ENCODE results near the gene ACYP2.
"Not testable (repeated sequence)": the region's sequence is repeated elsewhere in the genome, so short reads cannot be mapped to it uniquely, and the experiment has no call there.

ACYP2 gene

DNA sequence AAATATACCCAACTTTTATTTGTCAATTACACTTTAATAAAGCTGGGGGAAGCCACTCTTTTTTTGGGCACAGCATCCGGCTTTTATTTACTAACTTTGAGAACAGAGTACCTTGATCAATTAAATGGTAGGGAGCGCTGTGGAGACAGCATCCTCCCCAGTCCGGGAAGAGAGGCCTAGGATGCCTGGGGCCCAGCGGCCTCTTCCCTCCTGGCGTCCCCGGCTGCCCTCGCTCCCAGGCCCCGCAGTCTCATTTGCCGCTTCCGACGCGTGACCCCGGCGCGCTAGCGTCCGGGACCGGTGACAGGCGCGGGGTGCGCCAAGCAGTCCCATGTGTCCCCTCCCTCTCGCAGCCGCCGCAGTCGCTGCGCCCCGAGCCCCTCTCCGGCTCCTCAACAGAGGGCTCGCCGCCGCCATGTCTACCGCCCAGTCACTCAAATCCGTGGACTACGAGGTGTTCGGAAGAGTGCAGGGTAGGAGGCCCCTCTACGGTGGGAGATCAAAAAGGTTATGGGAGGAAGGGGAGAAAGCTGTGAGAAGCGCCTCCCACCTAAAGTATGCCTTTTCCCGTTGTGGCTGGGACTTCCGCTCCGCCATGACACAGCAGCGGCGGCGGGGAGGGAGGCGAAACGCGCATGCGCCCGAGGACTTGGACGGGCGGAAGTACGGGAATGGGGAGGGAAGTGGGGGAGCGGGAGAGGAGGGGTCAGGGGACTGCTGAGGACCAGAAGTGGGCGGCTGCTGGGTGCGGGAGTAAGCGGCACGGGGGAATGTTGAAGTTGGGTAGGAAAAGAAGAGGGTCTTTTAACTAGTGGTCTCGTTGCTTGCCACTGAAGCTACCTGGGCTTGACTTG is at the start of gene ACYP2:
TSS of gene ACYP2 (plus strand) at position 332 of the 854 bp plus-strand sequence.
- peak; percentile 48 to 98 (median 93) for DNase-seq

DNA sequence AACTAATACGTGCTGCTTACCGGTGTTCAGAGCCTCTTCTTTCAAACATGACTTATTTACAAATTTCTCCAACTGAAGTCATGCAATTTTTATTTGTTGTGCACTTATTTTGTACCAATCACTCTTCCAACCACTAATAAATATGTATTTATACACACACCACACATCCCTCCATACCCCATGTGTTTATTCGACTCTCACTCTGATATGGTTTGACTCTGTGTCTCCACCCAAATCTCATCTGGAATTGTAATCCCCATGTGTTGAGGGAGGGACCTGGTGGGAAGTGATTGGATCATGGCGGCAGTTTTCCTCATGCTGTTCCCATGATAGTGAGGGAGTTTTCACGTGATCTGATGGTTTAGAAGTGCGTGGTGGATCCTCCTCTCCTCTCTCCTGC is 49.5 kb upstream of the ACYP2 start:
- DNase-seq: no peak

DNA sequence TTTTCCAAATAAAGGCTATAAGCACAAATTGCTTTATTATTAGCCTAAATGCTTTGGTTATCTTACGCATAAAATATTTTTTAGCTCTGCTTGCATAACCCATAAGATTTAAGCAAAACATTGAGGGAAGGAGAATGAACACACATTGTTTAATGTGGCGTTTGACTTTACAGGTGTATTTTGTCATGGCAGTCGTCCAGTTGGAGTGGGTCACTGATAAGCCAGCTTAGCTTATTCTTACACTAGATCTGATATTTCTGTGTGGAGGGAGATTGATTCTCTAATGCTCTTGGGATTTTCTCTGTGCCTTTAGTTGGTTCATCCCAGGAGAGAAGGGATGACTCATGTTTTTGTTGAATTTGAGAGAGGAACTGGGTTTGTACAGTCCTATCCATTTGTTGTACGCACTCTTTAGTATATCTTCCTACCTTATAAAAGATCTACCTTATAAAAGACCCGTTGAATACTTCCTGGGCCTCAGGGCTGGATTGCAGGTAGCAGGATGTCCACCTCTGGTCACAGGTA is 47.5 kb upstream of the ACYP2 start:
- no peak for DNase-seq

DNA sequence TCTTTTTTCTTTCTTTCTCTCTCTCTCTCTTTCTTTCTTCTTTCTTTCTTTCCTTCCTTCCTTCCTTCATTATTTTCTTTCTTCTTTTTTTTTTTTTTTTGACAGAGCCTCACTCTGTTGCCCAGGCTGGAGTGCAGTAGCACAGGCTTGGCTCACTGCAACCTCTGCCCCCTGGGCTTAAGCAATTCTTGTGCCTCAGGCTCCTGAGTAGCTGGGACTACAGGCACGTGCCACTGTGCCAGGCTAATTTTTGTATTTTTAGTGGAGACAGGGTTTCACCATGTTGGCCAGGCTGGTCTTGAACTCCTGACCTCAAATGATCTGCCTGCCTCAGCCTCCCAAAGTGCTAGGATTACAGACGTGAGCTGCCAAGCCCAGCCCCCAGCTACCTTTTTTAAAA is 42.9 kb upstream of the ACYP2 start:
- not testable (repeated sequence) for DNase-seq

DNA sequence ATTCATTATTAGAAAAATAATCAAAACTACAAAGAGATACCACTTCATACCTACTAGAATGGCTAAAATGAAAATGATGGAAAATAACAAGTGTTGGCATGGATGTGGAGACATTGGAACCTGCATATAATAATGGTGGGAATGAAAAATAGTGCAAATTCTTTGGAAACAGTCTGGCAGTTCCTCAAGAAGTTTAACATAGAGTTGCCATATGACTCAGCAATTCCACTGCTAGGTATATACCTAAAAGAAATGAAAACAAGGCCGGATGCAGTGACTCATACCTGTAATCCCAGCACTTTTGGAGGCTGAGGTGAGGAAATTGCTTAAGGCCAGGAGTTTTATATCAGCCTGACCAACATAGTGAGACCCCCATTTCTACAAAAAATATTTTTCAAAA is 41.6 kb upstream of the ACYP2 start:
- DNase-seq: no peak

DNA sequence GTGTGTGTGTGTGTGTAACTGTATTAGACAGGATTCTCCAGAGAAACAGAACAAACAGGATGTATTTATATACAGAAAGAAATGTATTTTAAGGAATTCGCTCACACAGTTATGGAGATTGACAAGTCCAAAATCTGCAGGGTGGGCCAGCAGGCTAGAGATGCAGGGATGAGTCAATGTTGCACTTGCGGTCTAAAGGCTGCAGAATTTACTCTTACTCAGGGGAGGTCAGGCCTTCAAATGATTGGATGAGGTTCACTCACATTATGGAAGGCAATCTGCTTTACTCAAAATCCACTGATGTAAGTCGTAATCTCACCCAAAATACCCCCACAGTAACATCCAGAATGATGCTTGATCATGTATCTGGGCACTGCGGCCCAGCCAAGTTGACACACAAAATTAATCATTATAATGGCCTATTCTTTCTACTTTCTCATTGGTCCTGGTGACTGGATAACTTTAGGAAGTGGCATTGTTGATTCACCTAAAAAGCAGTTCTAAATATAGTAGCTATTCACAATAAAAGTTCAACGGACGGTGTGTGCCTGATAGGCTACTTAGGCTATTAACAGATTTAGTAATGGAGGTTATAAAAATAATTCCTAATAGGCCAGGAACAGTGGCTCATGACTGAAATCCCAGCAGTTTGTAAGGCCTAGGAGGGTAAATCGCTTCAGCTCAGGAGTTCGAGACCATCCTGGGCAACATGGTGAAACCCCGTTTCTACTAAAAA is 40.6 kb upstream of the ACYP2 start:
- DNase-seq: no peak

DNA sequence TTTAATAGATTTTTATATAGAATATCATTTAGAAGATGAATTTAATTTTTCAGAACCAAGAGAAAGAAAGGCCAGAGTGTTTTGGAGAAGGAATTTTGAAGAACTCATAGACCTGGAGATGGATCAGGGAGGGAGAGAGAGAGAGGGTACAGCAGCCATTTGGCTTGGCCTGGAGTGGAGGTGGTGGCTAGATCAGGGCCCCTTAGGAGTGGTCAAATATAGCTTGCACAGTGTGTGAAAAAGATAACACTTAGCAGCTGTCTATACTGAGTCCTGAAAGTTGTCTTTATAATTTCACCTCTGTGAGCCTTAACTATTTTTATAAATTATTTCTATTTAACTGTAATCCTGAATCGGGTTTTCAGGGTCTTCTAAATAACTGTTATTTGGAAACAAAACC is 38.8 kb upstream of the ACYP2 start:
- no peak for DNase-seq

DNA sequence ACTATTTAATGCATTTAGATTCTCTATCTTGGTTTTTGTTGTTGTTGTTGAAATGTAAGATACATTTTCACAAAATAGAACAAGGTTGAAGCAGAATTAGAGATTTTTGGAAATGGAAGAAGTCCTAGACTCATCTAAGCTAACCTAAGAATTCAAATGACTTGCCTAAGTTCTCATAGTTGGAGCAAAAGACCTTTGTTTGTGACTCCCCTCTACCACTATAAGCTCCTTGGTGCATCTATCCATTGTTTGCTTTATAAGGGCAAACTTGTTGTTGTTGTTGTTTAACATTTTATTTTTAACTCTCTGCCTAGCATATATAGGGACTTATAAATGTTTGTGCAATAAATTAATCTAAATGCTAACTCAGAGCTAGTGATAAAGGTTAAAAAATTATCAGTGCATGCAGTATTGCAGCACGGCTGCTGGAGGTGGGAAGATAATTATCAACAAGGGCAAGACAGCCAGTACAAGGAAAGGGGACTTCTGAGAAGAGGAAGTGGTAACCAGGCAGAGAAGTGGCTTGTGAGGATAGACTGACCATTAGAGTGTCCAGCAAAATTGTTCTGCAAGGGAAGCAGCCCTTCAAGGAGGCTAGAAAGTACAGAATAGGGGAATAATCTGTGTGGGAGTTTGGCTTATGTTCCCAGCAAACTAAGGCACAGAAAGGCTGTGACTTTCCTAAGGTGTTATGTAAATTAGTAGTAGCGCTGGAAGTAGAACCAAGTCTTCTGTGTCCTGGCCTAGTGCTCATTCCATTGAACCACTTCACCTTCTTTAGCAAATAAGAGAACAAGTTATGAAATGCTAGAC is 38.1 kb upstream of the ACYP2 start:
- DNase-seq: no peak

DNA sequence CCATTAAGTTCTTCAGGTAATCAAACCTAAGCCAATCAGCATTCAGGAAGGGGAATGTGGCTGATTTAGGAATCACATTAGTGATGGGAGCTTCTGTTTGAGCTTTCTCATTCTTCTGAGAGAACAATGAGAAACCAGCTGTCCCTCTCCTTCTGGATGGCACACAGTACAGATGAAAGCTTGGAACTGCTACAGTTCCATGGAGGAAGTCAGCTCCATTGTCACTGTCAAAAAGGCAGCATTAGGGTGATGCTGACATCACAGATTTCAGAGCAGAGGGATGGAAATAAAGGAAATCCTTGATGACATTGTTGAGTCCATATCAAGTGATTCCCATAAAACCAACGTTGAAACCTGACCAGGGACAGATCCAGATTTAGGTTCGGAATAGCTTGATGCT is 36.1 kb upstream of the ACYP2 start:
- peak in 11 of 58 donors; percentile 7 to 57 (median 18) for DNase-seq

DNA sequence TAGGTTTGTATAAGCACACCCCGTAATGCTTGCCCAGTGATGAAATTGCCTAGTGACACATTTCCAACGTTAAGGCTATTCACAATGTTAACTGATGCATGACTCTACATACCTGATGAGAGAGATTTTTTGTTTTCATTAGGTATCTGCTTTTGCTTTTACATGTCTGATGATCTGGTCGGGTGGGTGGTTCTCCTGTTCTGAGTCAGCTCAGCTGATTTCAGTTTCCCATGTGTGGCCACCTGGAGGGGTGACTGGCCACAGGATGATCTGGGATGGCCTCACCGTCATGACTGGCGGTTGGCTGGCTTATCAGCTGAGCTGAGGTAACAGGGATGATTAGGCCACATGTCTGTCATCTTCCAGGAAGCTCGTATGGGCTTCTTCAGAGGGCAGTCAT is 33.8 kb upstream of the ACYP2 start:
- no peak for DNase-seq

DNA sequence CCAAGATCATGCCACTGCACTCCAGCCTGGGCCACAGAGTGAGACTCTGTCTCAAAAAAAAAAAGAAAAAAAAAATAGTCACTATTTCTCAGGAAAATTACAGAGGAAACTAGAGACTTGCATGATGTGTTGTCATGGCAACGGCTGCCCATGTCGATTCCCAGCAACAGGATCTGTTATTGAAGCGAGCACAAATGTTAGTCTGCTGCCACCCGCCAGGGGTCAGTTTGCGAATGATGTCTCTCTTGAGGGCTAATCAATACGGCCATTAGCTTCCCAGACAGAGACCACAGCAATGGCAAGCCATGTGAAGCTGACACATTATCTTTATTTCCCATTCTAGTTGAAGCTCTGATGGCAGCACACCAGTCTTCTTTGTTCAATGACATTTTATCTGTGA is 32.4 kb upstream of the ACYP2 start:
- peak in 39 of 58 donors; percentile 6 to 76 (median 25) for DNase-seq

DNA sequence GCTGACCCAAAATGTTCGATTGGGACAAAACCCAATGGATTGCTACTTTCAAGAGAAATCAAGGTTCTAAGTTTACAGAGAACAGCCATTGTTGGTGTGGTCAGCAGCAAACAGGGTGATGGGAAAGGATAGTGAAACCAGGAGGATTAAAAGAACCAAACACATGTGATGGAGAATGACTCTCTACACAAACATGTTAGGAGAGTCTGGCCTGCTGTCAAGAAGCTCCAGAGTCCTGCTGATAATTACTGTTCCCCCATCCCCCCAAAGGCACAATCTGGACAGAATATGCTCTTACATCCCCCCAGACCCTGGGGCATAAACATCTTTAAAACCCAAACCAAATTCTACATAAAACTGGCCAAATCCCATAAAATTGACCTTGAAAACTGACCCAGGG is 32.0 kb upstream of the ACYP2 start:
- no peak for DNase-seq

DNA sequence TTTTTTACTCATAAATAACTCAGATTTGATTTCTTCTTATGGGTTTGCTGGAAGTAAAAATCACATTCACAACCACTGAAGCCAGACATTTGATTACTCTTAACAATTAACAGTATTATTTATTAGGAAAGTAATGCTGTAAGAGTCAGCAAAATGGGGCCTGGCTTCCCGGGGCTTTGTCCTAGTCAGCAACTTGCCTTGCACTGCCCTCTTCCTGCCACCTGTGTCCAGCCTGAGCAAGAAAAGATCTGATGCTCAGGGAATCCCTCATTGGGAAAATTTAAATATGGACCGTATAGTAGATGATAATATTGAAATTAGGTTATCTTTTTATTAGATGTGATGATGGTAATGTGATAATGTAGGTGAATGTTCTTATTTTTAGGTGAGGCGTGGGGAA is 30.8 kb upstream of the ACYP2 start:
- peak in 29 of 58 donors; percentile 1 to 42 (median 22) for DNase-seq

DNA sequence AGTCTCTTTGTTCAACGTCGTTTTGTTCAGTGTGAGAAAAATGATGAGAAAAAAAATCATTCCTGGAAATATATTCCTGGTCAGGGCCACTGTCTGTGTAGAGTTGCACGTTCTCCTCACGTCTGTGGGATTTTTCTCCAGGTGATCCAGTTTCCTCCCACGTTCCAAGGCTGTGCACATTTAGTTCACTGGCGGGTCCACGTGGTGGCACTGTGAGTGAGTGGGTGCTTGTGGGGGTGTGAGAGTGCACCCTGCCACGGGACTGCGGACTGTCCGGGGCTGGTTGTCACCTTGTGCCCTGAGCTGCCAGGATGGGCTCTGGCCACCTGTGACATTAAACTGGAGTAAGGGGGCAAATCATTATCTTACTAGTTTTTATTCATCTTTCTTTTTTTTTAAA is 30.3 kb upstream of the ACYP2 start:
- DNase-seq: peak in 2 of 58 donors; percentile 6 to 8

DNA sequence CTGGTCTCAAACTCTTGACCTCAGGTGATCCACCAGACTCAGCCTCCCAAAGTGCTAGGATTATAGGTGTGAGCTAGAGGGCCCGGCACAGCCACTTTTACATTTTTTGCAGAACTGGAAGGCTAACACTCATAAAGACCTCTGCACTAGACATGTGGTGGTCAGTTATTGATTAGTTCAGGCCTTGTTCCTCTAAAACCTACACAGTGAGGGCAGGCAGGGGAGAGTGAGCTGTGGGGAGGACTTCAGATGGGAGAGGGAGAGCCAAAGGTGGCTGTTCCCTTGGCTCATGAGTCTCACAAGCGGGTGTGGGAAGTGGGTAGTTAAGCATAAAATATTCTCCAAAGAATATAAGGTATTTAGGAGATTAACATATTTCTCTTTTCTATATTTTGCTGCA is 29.3 kb upstream of the ACYP2 start:
- no peak for DNase-seq

DNA sequence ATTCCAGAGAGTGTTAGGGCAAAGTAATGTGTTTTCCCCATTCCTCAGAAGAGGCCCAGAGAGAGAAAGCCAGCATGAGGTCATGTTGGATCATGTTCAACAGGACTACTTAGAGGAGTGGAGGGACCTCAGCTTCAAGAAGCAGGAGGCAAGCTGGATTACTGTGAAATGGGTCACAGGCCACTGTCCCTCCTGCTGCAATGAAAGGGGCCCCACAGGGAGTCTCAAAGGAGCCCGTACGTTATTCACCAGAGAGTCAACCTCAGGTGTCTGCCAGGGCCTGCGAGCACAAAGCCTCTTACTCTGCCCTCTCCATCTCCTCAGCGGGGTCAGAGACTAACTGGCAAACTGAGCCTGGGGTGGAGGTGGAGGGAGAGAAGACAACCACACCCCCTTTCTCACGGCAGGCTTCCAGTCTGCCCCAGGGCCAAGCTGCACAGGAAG is 27.2 kb upstream of the ACYP2 start:
- peak in 1 of 58 donors; percentile 71 for DNase-seq

DNA sequence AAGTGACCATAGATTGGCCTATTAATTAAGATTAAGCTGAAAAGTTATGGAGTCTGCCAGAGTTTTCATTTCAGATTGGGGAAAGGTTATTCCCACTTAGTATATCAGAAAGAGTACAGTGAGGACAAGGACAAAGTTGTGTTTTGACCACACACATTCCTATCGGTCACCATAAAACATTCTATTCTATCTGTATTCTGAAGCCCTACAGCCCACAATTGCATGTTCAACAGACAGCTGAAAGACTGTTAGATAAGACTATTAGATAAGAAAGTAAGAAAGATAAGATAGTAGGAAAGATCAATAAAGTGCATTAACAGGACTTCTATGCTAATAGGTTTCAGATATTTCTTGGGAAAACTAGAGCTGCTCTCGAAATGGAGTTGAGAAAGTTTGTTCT is 26.7 kb upstream of the ACYP2 start:
- DNase-seq: no peak

DNA sequence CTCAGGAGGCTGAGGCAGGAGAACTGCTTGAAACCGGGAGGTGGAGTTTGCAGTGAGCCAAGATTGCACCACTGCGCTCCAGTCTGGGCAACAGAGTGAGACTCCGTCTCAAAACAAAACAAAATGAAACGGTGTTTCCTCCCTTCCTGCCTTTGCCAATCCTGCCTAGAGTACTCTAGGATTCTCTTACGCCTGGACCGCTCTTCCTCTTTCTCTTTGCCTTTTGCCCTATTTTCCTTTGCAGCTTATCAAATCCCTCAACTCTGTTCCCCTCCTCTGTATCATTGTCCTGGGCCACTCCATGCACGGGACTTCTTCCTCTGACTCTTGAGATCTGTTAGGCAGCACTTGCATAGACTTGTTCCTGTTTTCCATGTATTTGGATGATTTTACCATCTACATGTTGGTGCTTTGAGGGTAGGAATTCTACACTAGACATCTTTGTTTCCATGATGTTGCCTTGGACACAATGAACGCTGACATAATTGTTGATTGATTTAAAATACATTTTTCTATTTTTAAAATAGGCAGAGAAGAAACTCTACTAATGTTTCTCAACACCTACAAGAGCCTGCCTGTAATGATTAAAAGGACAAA is 24.8 kb upstream of the ACYP2 start:
- no peak for DNase-seq

DNA sequence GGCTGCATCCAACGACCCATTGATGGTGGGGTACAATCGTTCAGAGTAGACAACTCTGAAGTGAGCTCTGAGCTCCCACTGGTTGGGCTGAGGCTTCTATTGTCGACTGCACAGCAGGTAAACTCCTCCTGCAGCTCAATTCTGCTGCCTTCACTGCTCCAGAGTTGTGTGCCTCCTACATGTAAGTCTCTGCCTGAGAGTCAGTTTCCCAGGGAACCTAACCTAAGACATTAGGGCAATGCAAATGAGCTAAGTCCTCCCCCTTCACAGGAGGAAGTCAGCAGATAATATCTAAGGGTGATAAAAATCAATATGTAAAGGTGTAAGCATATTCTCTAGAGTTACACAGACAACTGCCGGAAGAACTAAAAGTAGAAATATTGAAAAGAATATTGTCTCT is 22.5 kb upstream of the ACYP2 start:
- no peak for DNase-seq

DNA sequence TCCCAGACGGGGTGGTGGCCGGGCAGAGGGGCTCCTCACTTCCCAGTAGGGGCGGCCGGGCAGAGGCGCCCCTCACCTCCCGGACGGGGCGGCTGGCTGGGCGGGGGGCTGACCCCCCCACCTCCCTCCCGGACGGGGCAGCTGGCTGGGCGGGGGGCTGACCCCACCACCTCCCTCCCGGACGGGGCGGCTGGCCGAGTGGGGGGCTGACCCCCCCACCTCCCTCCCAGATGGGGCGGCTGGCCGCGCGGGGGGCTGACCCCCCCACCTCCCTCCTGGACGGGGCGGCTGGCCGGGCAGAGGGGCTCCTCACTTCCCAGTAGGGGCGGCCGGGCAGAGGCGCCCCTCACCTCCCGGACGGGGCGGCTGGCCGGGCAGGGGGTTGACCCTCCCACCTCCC is 20.0 kb upstream of the ACYP2 start:
- DNase-seq: not testable (repeated sequence)

DNA sequence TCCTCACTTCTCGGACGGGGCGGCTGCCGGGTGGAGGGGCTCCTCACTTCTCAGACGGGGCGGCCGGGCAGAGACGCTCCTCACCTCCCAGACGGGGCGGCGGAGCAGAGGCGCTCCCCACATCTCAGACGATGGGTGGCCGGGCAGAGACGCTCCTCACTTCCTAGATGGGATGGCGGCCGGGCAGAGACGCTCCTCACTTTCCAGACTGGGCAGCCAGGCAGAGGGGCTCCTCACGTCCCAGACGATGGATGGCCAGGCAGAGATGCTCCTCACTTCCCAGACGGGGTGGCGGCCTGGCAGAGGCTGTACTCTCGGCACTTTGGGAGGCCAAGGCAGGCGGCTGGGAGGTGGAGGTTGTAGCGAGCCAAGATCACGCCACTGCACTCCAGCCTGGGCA is 19.3 kb upstream of the ACYP2 start:
- not testable (repeated sequence) for DNase-seq
